Measurements from ENCODE around the gene DSE.

The DSE gene

GRCh38 chr6:116475141-116475540 lies 104.4 kb downstream of the DSE start:
- no peak overlapping the region for H3K27ac ChIP-seq
- TF ChIP-seq CTCF (conservative IDR thresholded peaks at IDR 0.05): no peak
- no peak for TF ChIP-seq ZFX (IDR thresholded peaks at IDR 0.05)

GRCh38 chr6:116476002-116476678 lies 105.4 kb downstream of the DSE start:
- H3K27ac ChIP-seq: no peak overlapping the region
- TF ChIP-seq ZFX (IDR thresholded peaks at IDR 0.05) (no peak), CTCF (conservative IDR thresholded peaks at IDR 0.05) (no peak)

GRCh38 chr6:116482780-116483179 lies 112.0 kb downstream of the DSE start:
- no peak for TF ChIP-seq ZFX (IDR thresholded peaks at IDR 0.05)
- no peak for TF ChIP-seq CTCF (conservative IDR thresholded peaks at IDR 0.05)
- H3K27ac ChIP-seq: no peak overlapping the region

- no peak for TF ChIP-seq CTCF (conservative IDR thresholded peaks at IDR 0.05)
- TF ChIP-seq ZFX (IDR thresholded peaks at IDR 0.05): no peak
- H3K27ac ChIP-seq: no peak overlapping the region
Observed at GRCh38 chr6:116483616-116484015, 112.9 kb downstream of the DSE start.

GRCh38 chr6:116485559-116486184 lies 114.9 kb downstream of the DSE start:
- TF ChIP-seq ZFX (IDR thresholded peaks at IDR 0.05): no peak
- no peak for TF ChIP-seq CTCF (conservative IDR thresholded peaks at IDR 0.05)
- no peak overlapping the region for H3K27ac ChIP-seq

- no peak overlapping the region for H3K27ac ChIP-seq
Observed at GRCh38 chr6:116491610-116492330, 121.0 kb downstream of the DSE start.

More at GRCh38 chr6:116491610-116492330, 121.0 kb downstream of the DSE start:
- no peak for TF ChIP-seq CTCF (conservative IDR thresholded peaks at IDR 0.05)
- TF ChIP-seq ZFX (IDR thresholded peaks at IDR 0.05): no peak

All from C4-2B (cell line).